Activated CD8-positive, alpha-beta T cell treated with anti-CD3 and anti-CD28 coated beads for 36 hours (primary cell): ENCODE data around the gene CUTA. TPM values are rescaled to one million over a fixed set of nuclear protein-coding genes. Genes with fewer than 3 reads are reported as not detected.

ENCODE experiments used
- ATAC-seq: fragments of 200-7000 bp; cut with Tn5 transposase; one replicate; pipeline ENCODE4 v1.10.0; 2021; ENCODE audit warnings: mild to moderate bottlenecking, moderate library complexity
- CTCF ChIA-PET: fragments of 350-600 bp; sonication (Branson Sonifier 250); formaldehyde crosslinking; loops from one replicate; lab custom pipeline; 2021; ENCODE audit warnings: antibody characterized with exemption; lab: Charles Lee
- POLR2A ChIA-PET: fragments of 350-600 bp; sonication (Branson Sonifier 250); formaldehyde crosslinking; loops from one replicate; lab custom pipeline; 2021; ENCODE audit warnings: antibody characterized with exemption; lab: Charles Lee
- DNase-seq: peaks from one replicate; pipeline ENCODE4 v3.0.0-alpha.2; 2020
- H3K27ac Mint-ChIP-seq: one replicate; pipeline ENCODE4 v1.8.0; 2021; ENCODE audit warnings: mild to moderate bottlenecking, mixed read lengths
- H3K27me3 Mint-ChIP-seq: one replicate; pipeline ENCODE4 v1.8.0; 2021; ENCODE audit warnings: mixed read lengths
- H3K36me3 Mint-ChIP-seq: one replicate; pipeline ENCODE4 v1.8.0; 2021; ENCODE audit warnings: low read depth, mixed read lengths
- H3K4me1 Mint-ChIP-seq: one replicate; pipeline ENCODE4 v1.8.0; 2021; ENCODE audit warnings: low read depth, mixed read lengths
- H3K4me3 Mint-ChIP-seq: one replicate; pipeline ENCODE4 v1.8.0; 2021; ENCODE audit warnings: mild to moderate bottlenecking, moderate library complexity, mixed read lengths
- H3K9me3 Mint-ChIP-seq: one replicate; pipeline ENCODE4 v1.8.0; 2021; ENCODE audit warnings: mixed read lengths
- CTCF ChIP-seq: fragments of 200-600 bp; IDR thresholded peaks from one replicate; pipeline ENCODE4 v1.8.0; 2022; ENCODE audit warnings: antibody characterized with exemption, mild to moderate bottlenecking
- intact Hi-C: fragments of 100-400 bp; cut with micrococcal nuclease; formaldehyde crosslinking; loops from one replicate; pipeline ENCODE4 v1.10.0; 2022
- total RNA-seq, 2 experiments: library from RNA; stranded (reverse); gene quantifications; one replicate each; pipeline ENCODE4 v1.2.3, GENCODE V29; 2021

CUTA gene
- total RNA-seq, 2 experiments from 2014 or later: 155 to 160 TPM

- POLR2A ChIA-PET: no interaction called here
- CTCF ChIA-PET: no interaction called here
- no peak for DNase-seq
- no peak for ATAC-seq
- H3K4me1 Mint-ChIP-seq: peaks cover 58% of the 10 kb centered on the region
- no peak overlapping the region for H3K27ac Mint-ChIP-seq
- no peaks in the 10 kb centered on the region for H3K27me3 Mint-ChIP-seq
- H3K4me3 Mint-ChIP-seq: peak overlapping the region; percentile 64
- H3K36me3 Mint-ChIP-seq: peaks cover 36% of the 10 kb centered on the region
- no peaks in the 10 kb centered on the region for H3K9me3 Mint-ChIP-seq
- intact Hi-C loops: loop anchor here (10.0 kb wide), 1 partner anchor 154 kb away; no protein-coding TSS in a partner anchor
- TF ChIP-seq CTCF: no peak
Observed at GRCh38 chr6:33420491-33421343, 2.8 kb upstream of the CUTA start.

GRCh38 chr6:33419580-33420490 is 1.9 kb upstream of the CUTA start, which contains the start of gene SYNGAP1:
Gene SYNGAP1, plus strand, starts transcription at chr6:33420065. Its CDS starts 200 bp downstream, at chr6:33420265.
- Mint-ChIP-seq H3K4me3 (peak within 1 kb of the TSS; percentile 98), H3K36me3 (peaks cover 38% of the 10 kb centered on the region), H3K27me3 (no peaks in the 10 kb centered on the region), H3K9me3 (no peaks in the 10 kb centered on the region), H3K27ac (peak within 1 kb of the TSS; percentile 100), H3K4me1 (peaks cover 62% of the 10 kb centered on the region)
- ChIA-PET POLR2A (interaction anchor here (0.7 to 5.4 kb wide), 10 partner anchors 10 to 172 kb away, joined by 3 to 46 read pairs (median 4); partner anchors contain the start of genes B3GALT4, KIFC1 and ZBTB22), CTCF (interaction anchor here (1.0 to 1.1 kb wide), 2 partner anchors 11 to 151 kb away, joined by 4 to 5 read pairs; no protein-coding TSS in a partner anchor)
- DNase-seq: peak; percentile 74
- intact Hi-C loops: loop anchor here (10.0 kb wide), 1 partner anchor 155 kb away; no protein-coding TSS in a partner anchor
- no peak for ATAC-seq
- TF ChIP-seq CTCF: no peak

GRCh38 chr6:33418690-33419291 is 884 bp upstream of the CUTA start:
- peaks cover 60% of the 10 kb centered on the region for H3K4me1 Mint-ChIP-seq
- H3K27ac Mint-ChIP-seq: peak overlapping the region; percentile 100
- peak overlapping the region; percentile 98 for H3K4me3 Mint-ChIP-seq
- POLR2A ChIA-PET: interaction anchor here (0.6 to 5.4 kb wide), 12 partner anchors 7 to 447 kb away, joined by 3 to 46 read pairs (median 4); partner anchors contain the start of genes B3GALT4, KIFC1, RPS18 and VPS52
- CTCF ChIA-PET: interaction anchor here (1.0 to 1.4 kb wide), 4 partner anchors 10 to 152 kb away, joined by 4 to 5 read pairs (median 4); no protein-coding TSS in a partner anchor
- ATAC-seq (peak; percentile 24), DNase-seq (peak; percentile 87)
- H3K27me3 Mint-ChIP-seq: no peaks in the 10 kb centered on the region
- no peak for TF ChIP-seq CTCF
- peaks cover 36% of the 10 kb centered on the region for H3K36me3 Mint-ChIP-seq
- H3K9me3 Mint-ChIP-seq: no peaks in the 10 kb centered on the region
- intact Hi-C loops: no loop called here

- ATAC-seq (no peak), DNase-seq (peak; percentile 40)
- Mint-ChIP-seq H3K27me3 (no peaks in the 10 kb centered on the region), H3K9me3 (no peaks in the 10 kb centered on the region), H3K4me1 (peaks cover 68% of the 10 kb centered on the region), H3K36me3 (peaks cover 37% of the 10 kb centered on the region), H3K4me3 (peak overlapping the region; percentile 98), H3K27ac (peak overlapping the region; percentile 100)
- CTCF ChIA-PET: interaction anchor here (1.1 to 1.5 kb wide), 3 partner anchors 12 to 129 kb away, joined by 3 to 5 read pairs (median 4); partner anchors contain the start of gene WDR46
- POLR2A ChIA-PET: interaction anchor here (0.7 to 5.4 kb wide), 13 partner anchors 9 to 162 kb away, joined by 3 to 46 read pairs (median 4); partner anchors contain the start of genes B3GALT4 and ZBTB9
- TF ChIP-seq CTCF: no peak
- intact Hi-C loops: no loop called here
Observed at GRCh38 chr6:33417128-33417902, 592 bp downstream of the CUTA start.
